Epidermal melanocyte (primary cell): ENCODE data around the gene SIN3B.
"Not testable (repeated sequence)": the region's sequence is repeated elsewhere in the genome, so short reads cannot be mapped to it uniquely, and the experiment has no call there.

Source experiments
- DNase-seq: peaks from one replicate; pipeline ENCODE4 v3.0.0; 2011; ENCODE audit warnings: low spot score; ENCODE audit not compliant: insufficient read length

SIN3B gene

DNA sequence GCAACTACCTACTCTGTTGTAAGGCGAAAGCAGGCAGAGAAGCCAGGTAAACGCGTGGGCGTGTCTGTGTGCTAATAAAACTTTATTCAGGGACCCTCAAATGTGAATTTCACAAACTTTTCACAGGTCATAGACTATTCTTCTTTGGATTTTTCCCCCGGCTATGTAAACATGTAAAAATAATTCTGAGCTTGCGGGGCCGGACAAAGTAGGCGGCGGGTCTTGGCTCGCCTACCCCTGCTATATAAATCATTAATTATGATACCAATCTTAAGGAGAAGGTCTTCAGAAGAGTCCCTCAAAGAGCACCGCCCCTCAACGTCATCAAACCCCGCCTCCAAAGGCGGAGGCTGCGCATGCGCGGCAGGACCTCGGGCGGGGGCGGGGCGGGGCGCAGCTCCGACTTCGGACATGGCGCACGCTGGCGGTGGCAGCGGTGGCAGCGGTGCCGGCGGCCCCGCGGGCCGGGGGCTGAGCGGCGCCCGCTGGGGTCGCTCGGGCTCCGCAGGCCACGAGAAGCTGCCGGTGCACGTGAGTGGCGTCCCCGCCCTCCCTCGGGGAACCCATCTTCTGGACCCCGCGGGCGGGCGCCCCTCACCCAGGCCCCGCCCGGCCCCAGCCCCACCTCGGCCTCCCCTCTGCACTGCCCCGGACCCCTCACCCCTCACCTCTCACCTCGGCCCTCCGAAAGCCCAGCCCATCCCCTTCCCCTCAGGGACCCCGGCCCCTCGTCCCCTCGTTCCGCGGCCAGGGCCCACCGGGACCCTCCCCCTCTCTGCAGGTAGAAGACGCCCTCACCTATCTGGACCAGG lies at the start of gene SIN3B:
Gene SIN3B (plus strand): TSS at position 389 of the 812 bp plus-strand sequence. CDS start 23 bp downstream, at position 412.
- peak; percentile 82 for DNase-seq

DNA sequence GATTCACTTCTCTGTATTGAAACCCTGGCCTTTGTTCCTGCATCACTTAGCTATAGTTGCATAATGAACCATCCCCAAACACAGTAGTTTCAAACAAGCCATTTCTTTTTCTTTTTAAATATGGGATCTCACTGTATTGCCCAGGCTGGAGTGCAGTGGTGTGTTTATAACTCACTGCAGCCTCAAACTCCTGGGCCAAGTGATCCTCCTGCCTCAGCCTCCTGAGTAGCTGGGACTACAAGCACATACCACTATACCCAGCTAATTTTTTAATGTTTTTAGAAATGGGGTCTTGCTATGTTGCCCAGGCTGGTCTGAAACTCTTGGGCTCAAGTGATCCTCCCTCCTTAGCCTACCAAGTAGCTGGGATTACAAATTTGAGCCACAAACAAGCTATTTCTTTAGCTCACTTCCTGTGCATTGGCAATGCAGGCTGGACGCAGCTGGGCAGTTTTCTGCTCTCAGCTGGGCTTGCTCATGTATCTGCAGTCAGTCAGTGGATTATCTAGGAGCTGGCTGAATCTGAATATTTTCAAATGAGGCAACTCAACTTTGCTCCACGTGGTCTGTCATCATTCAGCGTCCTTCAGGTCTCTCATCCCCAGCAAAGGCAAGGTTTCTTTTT lies 49.5 kb upstream of the SIN3B start:
- DNase-seq = no peak

GRCh38 chr19:16782719-16783118 lies 46.5 kb upstream of the SIN3B start:
- DNase-seq = no peak

DNA sequence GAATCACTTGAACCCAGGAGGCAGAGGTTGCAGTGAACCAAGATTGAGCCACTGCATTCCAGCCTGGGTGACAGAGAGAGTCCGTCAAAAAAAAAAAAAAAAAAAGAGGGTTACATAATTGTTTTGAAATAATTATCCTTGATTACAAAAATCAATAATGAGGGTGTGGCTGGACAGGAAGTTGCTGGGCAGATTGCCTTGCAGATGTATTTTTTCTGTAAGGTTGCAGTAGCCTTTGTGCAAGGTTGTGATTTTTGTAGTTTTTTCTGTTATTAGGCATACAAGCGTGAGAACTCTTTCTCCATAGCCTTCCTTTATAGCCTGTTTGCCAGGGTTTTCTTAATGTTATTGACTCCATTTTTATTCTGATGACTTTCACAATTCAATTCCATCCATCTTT lies 40.7 kb upstream of the SIN3B start:
- no peak for DNase-seq

DNA sequence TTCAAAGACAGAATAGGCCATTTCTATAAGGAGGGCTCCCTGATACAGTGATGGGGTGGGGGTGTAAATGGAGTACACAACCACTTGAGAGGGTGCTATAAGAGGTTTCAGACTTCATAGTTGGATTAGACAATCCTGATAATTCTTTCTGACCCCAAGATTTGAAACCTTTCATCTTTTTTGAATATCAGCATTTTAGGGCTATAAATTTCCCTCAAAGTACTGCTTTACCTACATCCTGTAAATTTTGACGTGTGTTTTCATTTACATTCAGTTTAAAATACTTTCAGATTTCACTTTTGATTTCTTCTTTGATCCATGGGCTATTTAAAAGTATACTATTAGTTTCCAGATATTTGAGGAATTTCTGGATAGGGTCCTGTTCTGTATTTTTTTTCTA lies 40.0 kb upstream of the SIN3B start:
- DNase-seq = no peak

GRCh38 chr19:16790051-16790450 lies 39.1 kb upstream of the SIN3B start:
- no peak for DNase-seq

DNA sequence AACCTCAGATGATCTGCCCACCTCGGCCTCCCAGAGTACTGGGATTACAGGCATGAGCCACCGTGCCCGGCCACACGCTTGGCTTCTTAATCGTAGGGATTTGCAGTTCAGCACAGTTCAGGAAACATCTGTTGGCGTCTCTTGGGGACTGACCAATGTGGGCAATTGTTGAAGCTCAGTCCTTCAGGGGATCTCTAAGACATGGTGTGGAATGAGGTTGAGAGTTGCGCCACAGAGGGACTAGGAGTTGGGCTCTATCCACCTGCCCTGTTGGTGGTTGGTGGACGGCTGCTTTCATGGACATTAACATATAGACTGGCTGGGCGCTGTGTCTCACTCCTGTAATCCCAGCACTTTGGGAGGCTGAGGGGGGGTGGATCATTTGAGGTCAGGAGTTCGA lies 37.3 kb upstream of the SIN3B start:
- no peak for DNase-seq

GRCh38 chr19:16794456-16795441 lies 34.4 kb upstream of the SIN3B start:
- DNase-seq = no peak

DNA sequence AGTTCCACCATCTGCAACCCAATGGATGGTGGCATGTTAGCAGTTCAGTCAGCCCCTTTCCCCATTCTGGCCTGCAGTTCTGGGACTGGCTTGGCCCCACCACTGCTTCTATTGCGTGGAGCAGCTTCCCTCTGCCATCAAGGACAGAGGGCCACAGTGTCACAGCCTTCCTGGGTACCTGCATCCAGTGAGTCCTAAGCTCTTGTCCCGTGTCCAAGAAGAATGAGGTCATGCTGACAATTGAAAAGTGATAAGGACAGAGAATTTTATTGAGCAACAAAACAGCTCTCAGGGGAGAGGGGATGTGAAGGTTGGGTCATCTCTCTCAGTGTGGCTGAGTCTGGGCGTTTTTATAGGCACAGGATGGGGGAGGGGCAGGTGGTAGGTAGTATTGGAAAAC lies 33.5 kb upstream of the SIN3B start:
- DNase-seq = no peak

- no peak for DNase-seq
Observed at GRCh38 chr19:16797876-16798275, 31.3 kb upstream of the SIN3B start.

GRCh38 chr19:16798326-16798725 lies 30.9 kb upstream of the SIN3B start:
- DNase-seq = not testable (repeated sequence)

- no peak for DNase-seq
Observed at GRCh38 chr19:16799740-16800139, 29.5 kb upstream of the SIN3B start.

DNA sequence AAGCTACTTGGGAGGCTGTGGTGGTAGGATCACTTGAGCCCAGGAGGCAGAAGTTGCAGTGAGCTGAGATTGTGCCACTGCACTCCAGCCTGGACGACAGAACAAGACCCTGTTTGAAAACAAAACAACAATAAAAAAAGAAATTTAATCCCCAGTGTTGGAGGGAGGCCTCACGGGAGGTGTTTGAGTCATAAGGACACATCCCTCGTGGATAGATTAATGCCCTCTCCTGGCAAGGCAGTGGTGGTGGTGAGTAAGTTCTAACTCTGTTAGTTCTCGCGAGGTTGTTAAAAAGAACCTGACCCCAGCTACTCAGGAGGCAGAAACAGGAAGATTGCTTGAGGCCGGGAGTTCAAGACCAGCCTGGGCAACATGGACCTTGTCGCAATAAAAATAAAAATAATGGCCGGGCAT lies 27.6 kb upstream of the SIN3B start:
- DNase-seq = no peak

DNA sequence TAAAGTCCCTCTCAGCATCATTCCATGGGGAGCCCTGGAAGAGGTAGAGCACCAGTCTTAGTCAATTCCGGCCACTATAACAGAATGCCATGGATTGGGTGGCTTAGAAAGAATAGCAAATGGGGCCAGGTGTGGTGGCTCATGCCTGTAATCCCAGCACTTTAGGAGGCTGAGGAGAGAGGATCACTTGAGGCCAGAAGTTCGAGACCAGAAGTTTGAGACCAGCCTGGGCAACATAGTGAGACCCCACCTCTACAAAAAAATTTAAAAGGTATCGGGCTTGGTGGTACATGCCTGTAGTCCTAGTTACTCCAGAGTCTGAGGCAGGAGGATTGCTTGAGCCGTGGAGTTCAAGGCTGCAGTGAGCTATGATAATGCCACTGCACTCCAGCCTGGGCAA lies 25.0 kb upstream of the SIN3B start:
- DNase-seq = no peak

GRCh38 chr19:16807549-16808284 lies 21.5 kb upstream of the SIN3B start:
- no peak for DNase-seq

- DNase-seq = no peak
Observed at GRCh38 chr19:16814526-16815100, 14.6 kb upstream of the SIN3B start.

- no peak for DNase-seq
Observed at GRCh38 chr19:16820056-16820455, 9.1 kb upstream of the SIN3B start.

DNA sequence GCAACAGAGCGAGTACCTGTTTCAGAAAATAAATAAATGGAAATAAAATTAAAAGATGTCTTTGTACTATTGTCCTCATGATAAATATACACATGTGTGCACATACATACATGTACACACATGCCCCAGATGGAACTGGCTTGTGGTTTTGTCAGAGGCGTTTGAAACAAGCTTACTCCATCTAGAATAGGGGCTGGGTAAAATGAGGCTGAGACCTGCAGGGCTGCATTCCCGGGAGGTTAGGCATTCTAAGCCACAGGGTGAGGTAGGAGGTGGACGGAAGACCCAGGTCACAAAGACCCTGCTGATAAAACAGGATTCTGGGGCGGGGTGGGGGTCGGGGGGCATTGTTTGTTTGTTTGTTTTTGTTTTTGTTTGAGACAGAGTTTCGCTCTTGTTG lies 8.1 kb upstream of the SIN3B start:
- DNase-seq = no peak

- no peak for DNase-seq
Observed at GRCh38 chr19:16822648-16823047, 6.5 kb upstream of the SIN3B start.

GRCh38 chr19:16824658-16825311 lies 4.4 kb upstream of the SIN3B start:
- no peak for DNase-seq
